Panc1 (cell line): ENCODE data around the gene FBXW11. TPM values are rescaled to one million over a fixed set of nuclear protein-coding genes. Genes with fewer than 3 reads are reported as not detected.

Source experiments
- ATAC-seq: fragments of 200-7000 bp; cut with Tn5 transposase; 2 replicates; pipeline ENCODE4 v1.9.1; 2020; ENCODE audit warnings: mild to moderate bottlenecking, moderate library complexity
- BruUV-seq: library from RNA; stranded (reverse); fragments of 400-500 nt; replicated peaks from 2 replicates; lab custom pipeline; 2021; lab: Mats Ljungman, UMichigan
- CTCF ChIA-PET: fragments of 300-600 bp; sonication (Branson Sonifier 250); formaldehyde crosslinking; loops from one replicate; lab custom pipeline; 2022; ENCODE audit warnings: antibody characterized with exemption; lab: Charles Lee
- POLR2A ChIA-PET: fragments of 300-600 bp; sonication (Branson Sonifier 250); formaldehyde crosslinking; loops from one replicate; lab custom pipeline; 2022; ENCODE audit warnings: antibody characterized with exemption; lab: Charles Lee
- DNase-seq: peaks from one replicate; pipeline ENCODE4 v3.0.0-alpha.2; 2010; ENCODE audit warnings: low read depth, low spot score
- H3K27ac ChIP-seq: 2 replicates; pipeline ENCODE4 v1.5.1; 2011; ENCODE audit warnings: mild to moderate bottlenecking, low read length, inconsistent platforms
- H3K27me3 ChIP-seq: fragments of 200-500 bp; sonication (Bioruptor generic); 2 replicates; pipeline ENCODE4 v1.6.0; 2014; ENCODE audit warnings: low read length, inconsistent platforms; ENCODE audit not compliant: control insufficient read depth, insufficient read depth
- H3K36me3 ChIP-seq: fragments of 200-500 bp; sonication (Bioruptor generic); 2 replicates; pipeline ENCODE4 v1.5.1; 2014; ENCODE audit warnings: inconsistent platforms, mild to moderate bottlenecking, low read length, moderate library complexity; ENCODE audit not compliant: control insufficient read depth, insufficient read depth
- H3K4me1 ChIP-seq: 2 replicates; pipeline ENCODE4 v1.5.1; 2011; ENCODE audit warnings: inconsistent platforms, mild to moderate bottlenecking, low read length, moderate library complexity; ENCODE audit not compliant: control insufficient read depth, insufficient read depth
- H3K4me3 ChIP-seq, 2 experiments: 2 replicates each; pipeline ENCODE4 v1.5.1; 2011 to 2012; ENCODE audit warnings: low read depth in 2 of 2, low read length in 2 of 2, mild to moderate bottlenecking in 2 of 2, inconsistent platforms in 1 of 2, moderate library complexity in 1 of 2
- H3K9me3 ChIP-seq: fragments of 200-500 bp; sonication (Bioruptor generic); 2 replicates; pipeline ENCODE4 v1.5.1; 2014; ENCODE audit warnings: low read depth, mild to moderate bottlenecking, inconsistent platforms, low read length, moderate library complexity; ENCODE audit not compliant: control insufficient read depth, insufficient read depth
- POLR2AphosphoS5 ChIP-seq: IDR thresholded peaks from 2 replicates; pipeline ENCODE4 v1.6.1; 2012; ENCODE audit warnings: mild to moderate bottlenecking, low read depth, low read length, moderate library complexity
- SIN3A ChIP-seq: IDR thresholded peaks from 2 replicates; pipeline ENCODE4 v1.6.1; 2012; ENCODE audit warnings: low read depth, mild to moderate bottlenecking, low read length, moderate library complexity, borderline replicate concordance; ENCODE audit not compliant: insufficient read depth
- TCF7L2 ChIP-seq: IDR thresholded peaks from 2 replicates; pipeline ENCODE4 v1.6.1; 2011; ENCODE audit warnings: mild to moderate bottlenecking, low read depth, low read length, inconsistent platforms
- in situ Hi-C: cut with HindIII; loops from 2 replicates; pipeline ENCODE4 v1.10.0; 2016; ENCODE audit warnings: low sequenced_read_pairs, low pct_unique_long_range_greater_than_20kb
- intact Hi-C: fragments of 100-400 bp; cut with micrococcal nuclease; formaldehyde crosslinking; loops from one replicate; pipeline ENCODE4 v1.10.0; 2022; ENCODE audit not compliant: unreplicated experiment
- total RNA-seq: library from RNA; stranded (reverse); gene quantifications from one replicate; pipeline ENCODE4 v1.2.1, GENCODE V29; 2021; ENCODE audit not compliant: unreplicated experiment
- TF ChIP-seq, protein P1 (sequence below): fragments of 450-650 bp; IDR thresholded peaks from 2 replicates; pipeline ENCODE4 v1.5.1; 2017; ENCODE audit warnings: mild to moderate bottlenecking
- TF ChIP-seq, protein P2 (sequence below), 2 experiments: IDR thresholded peaks; 2 replicates each; pipeline ENCODE4 v1.6.1; 2011 to 2012; ENCODE audit warnings: low read depth in 2 of 2, control low read depth in 1 of 2, low read length in 1 of 2, mild to moderate bottlenecking in 1 of 2, moderate library complexity in 1 of 2; ENCODE audit not compliant: insufficient read depth in 1 of 2

Gene FBXW11
- total RNA-seq, 1 experiment from 2014 or later, result 111 TPM

DNA sequence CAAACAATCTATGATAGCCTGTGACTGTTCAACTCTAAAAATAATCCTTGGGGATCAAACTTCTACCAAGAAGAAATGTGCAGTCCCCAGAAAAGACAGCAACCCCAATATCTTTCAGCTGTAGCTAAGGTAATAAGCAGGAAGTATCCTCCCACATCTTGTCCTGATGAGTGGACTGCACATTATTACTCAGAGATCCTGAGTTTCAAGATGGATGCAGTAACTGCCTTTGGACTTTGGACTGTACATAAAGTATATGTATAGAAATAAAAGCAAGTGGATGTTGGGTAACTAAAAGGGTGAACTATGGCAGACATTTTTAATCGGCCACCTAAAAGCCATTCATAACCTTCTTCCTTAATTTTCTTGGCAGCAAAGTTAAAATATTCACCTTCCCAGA lies 175.8 kb downstream of the FBXW11 start:
- no peak for DNase-seq
- in situ Hi-C loops, result no loop called here
- POLR2A ChIA-PET, result no interaction called here
- CTCF ChIA-PET, result no interaction called here
- H3K4me3 ChIP-seq, result no peak overlapping the region
- H3K36me3 ChIP-seq, result no peaks in the 10 kb centered on the region
- H3K27me3 ChIP-seq, result no peaks in the 10 kb centered on the region
- no peaks in the 10 kb centered on the region for H3K4me1 ChIP-seq
- ATAC-seq, result no peak
- intact Hi-C loops, result no loop called here
- TF ChIP-seq TCF7L2 (no peak), POLR2AphosphoS5 (no peak), SIN3A (no peak)
- TF ChIP-seq, protein P1, sequence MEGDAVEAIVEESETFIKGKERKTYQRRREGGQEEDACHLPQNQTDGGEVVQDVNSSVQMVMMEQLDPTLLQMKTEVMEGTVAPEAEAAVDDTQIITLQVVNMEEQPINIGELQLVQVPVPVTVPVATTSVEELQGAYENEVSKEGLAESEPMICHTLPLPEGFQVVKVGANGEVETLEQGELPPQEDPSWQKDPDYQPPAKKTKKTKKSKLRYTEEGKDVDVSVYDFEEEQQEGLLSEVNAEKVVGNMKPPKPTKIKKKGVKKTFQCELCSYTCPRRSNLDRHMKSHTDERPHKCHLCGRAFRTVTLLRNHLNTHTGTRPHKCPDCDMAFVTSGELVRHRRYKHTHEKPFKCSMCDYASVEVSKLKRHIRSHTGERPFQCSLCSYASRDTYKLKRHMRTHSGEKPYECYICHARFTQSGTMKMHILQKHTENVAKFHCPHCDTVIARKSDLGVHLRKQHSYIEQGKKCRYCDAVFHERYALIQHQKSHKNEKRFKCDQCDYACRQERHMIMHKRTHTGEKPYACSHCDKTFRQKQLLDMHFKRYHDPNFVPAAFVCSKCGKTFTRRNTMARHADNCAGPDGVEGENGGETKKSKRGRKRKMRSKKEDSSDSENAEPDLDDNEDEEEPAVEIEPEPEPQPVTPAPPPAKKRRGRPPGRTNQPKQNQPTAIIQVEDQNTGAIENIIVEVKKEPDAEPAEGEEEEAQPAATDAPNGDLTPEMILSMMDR, result no peak
- TF ChIP-seq, protein P2, sequence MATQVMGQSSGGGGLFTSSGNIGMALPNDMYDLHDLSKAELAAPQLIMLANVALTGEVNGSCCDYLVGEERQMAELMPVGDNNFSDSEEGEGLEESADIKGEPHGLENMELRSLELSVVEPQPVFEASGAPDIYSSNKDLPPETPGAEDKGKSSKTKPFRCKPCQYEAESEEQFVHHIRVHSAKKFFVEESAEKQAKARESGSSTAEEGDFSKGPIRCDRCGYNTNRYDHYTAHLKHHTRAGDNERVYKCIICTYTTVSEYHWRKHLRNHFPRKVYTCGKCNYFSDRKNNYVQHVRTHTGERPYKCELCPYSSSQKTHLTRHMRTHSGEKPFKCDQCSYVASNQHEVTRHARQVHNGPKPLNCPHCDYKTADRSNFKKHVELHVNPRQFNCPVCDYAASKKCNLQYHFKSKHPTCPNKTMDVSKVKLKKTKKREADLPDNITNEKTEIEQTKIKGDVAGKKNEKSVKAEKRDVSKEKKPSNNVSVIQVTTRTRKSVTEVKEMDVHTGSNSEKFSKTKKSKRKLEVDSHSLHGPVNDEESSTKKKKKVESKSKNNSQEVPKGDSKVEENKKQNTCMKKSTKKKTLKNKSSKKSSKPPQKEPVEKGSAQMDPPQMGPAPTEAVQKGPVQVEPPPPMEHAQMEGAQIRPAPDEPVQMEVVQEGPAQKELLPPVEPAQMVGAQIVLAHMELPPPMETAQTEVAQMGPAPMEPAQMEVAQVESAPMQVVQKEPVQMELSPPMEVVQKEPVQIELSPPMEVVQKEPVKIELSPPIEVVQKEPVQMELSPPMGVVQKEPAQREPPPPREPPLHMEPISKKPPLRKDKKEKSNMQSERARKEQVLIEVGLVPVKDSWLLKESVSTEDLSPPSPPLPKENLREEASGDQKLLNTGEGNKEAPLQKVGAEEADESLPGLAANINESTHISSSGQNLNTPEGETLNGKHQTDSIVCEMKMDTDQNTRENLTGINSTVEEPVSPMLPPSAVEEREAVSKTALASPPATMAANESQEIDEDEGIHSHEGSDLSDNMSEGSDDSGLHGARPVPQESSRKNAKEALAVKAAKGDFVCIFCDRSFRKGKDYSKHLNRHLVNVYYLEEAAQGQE (IDR thresholded peaks at IDR 0.05; ENCODE audit: insufficient read depth in 1 of 2, low read depth in 2 of 2, low read length in 1 of 2), result no peak
- no TSS peak for BruUV-seq
- no peaks in the 10 kb centered on the region for H3K9me3 ChIP-seq
- H3K27ac ChIP-seq, result no peak overlapping the region

DNA sequence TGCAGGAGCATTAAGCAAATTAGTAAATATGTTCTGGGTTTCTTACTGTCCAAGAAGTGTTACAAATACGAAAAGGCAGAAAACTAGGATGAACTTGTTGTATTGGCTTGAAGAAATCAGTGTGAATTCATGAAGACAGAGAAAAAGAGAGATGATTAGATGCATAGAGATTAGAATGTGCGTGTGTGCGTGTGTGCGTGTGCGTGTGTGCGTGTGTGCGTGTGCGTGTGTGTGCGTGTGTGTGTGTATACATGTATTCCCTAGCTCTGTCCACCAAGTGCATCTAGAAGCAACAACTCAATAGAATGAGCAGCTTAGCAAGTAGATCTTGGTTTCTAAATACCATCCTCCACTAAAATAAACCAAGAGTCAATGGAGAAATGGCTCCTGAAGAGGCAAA lies 179.3 kb downstream of the FBXW11 start:
- no peak for DNase-seq
- no TSS peak for BruUV-seq
- in situ Hi-C loops, result no loop called here
- TF ChIP-seq, protein P2 (IDR thresholded peaks at IDR 0.05; ENCODE audit: insufficient read depth in 1 of 2, low read depth in 2 of 2, low read length in 1 of 2), result no peak
- TF ChIP-seq SIN3A, result no peak
- intact Hi-C loops, result no loop called here
- H3K4me1 ChIP-seq, result no peaks in the 10 kb centered on the region
- ChIA-PET POLR2A (no interaction called here), CTCF (no interaction called here)
- H3K36me3 ChIP-seq, result no peaks in the 10 kb centered on the region
- ATAC-seq, result no peak
- no peak overlapping the region for H3K27ac ChIP-seq
- H3K27me3 ChIP-seq, result no peaks in the 10 kb centered on the region; the same call in 1 of the 2 replicates
- no peaks in the 10 kb centered on the region for H3K9me3 ChIP-seq
- no peak overlapping the region for H3K4me3 ChIP-seq
